Transverse colon (tissue), 4 donors: ENCODE results near the gene SPECC1. TPM values are rescaled to one million over a fixed set of nuclear protein-coding genes. Genes with fewer than 3 reads are reported as not detected.

Experiments
- DNase-seq: peaks from one replicate; pipeline ENCODE4 v3.0.0-alpha.2; 2019
- H3K27ac ChIP-seq, 4 donors: fragments of 200-600 bp; sonication (generic); 2 replicates each; pipeline ENCODE4 v1.5.1; 2016 to 2018; ENCODE audit warnings: inconsistent platforms in 4 of 4
- H3K27me3 ChIP-seq: fragments of 200-600 bp; sonication (generic); 2 replicates; pipeline ENCODE4 v1.5.1; 2017; ENCODE audit warnings: inconsistent platforms
- H3K36me3 ChIP-seq, 4 donors: fragments of 200-600 bp; sonication (generic); 2 replicates each; pipeline ENCODE4 v1.5.1; 2017 to 2019; ENCODE audit warnings: inconsistent platforms in 4 of 4
- H3K4me1 ChIP-seq, 4 donors: fragments of 200-600 bp; sonication (generic); 2 replicates each; pipeline ENCODE4 v1.5.1; 2017 to 2020; ENCODE audit warnings: inconsistent platforms in 4 of 4
- H3K4me3 ChIP-seq, 4 donors: fragments of 200-600 bp; sonication (generic); 1 replicate in 1 of 4; 2 replicates in 3 of 4; pipeline versions ENCODE4 v1.5.1 to v1.6.1; 2017 to 2019; ENCODE audit warnings: inconsistent platforms in 4 of 4
- H3K9me3 ChIP-seq, 2 donors: fragments of 200-600 bp; sonication (generic); 2 replicates each; pipeline ENCODE4 v1.5.1; 2017 to 2019; ENCODE audit warnings: inconsistent platforms in 2 of 2
- CTCF ChIP-seq, 5 experiments: fragments of 200-600 bp in 3 of 5; fragments of 450-650 bp in 2 of 5; sonication (generic) in 3 of 5; IDR thresholded peaks; 1 replicate in 2 of 5; 2 replicates in 3 of 5; pipeline ENCODE4 v1.5.1; 2016 to 2017; ENCODE audit warnings: antibody characterized with exemption in 5 of 5, inconsistent platforms in 3 of 5, mild to moderate bottlenecking in 2 of 5, moderate library complexity in 1 of 5
- EP300 ChIP-seq: sonication (generic); formaldehyde crosslinking; IDR thresholded peaks from one replicate; pipeline ENCODE4 v1.6.1; 2017; ENCODE audit warnings: antibody characterized with exemption, low read depth
- POLR2A ChIP-seq: fragments of 450-650 bp; IDR thresholded peaks from one replicate; pipeline ENCODE4 v1.6.1; 2016; ENCODE audit warnings: antibody characterized with exemption, mild to moderate bottlenecking, moderate library complexity
- POLR2AphosphoS5 ChIP-seq, 3 donors: sonication (generic); formaldehyde crosslinking; IDR thresholded peaks; one replicate each; pipeline ENCODE4 v1.6.1; 2016; ENCODE audit warnings: antibody characterized with exemption in 3 of 3
- WGBS, 2 donors: methylation state at CpG; one replicate each; pipeline ENCODE4 v1.1.5; 2018; ENCODE audit warnings: low coverage in 1 of 2; 5-methylcytosine and 5-hydroxymethylcytosine counted together
- in situ Hi-C, 4 donors: fragments of 200-750 bp; cut with MboI; loops; one replicate each; pipeline versions ENCODE4 v1.15.0 to v1.15.1; 2017; ENCODE audit warnings: low sequenced_read_pairs in 3 of 4, low pct_ligation_motif_present in 1 of 4, low pct_unique_long_range_greater_than_20kb in 1 of 4
- intact Hi-C: fragments of 100-400 bp; cut with DNase I; formaldehyde crosslinking; loops from one replicate; pipeline ENCODE4 v1.15.1; 2023; ENCODE audit warnings: low total_unique reads
- total RNA-seq, 4 donors: library from RNA; depleted of rRNA; stranded (reverse); fragments of >200 nt; gene quantifications; one replicate each; pipeline ENCODE4 v1.1.0, GENCODE V29; 2016

SPECC1 gene
- total RNA-seq, 4 donors from 2014 or later = 117 to 141 (median 125) TPM

DNA sequence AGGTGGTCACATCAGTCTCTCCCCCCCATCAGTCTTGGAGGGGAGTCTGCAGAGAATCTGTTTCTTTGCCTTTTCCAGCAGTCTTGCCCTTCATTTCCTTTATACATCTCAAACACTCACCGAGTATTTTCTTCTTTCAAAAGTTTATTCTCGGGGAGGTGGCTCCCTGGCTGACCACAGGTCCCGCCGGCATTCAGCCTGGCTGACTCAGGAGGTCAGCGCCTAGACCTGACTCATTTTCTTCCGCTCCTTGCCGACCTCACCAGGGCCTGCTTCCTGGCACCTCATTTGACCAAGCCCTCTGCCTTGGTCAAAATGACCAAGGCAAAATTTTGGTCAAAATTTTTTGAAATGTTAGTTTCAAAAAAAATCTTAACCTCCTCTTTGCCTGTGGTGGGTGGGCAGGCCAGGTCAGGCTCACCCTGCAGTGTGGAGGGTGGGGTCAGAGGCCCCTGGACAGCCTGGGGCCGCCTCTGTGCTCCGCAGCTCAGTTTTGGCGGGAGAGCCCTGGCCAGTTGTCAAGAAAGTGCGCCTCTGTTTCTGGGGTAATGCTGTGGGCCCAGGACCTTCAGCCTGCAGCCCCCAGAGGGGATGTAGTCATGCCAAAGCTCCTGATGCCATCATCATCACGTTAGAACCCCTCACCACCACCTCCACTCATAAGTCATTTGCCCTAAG is 165.6 kb downstream of the SPECC1 start:
- Histone ChIP-seq H3K36me3 (no peaks in the 10 kb centered on the region), H3K27me3 (no peaks in the 10 kb centered on the region), H3K27ac (no peak overlapping the region), H3K4me1 (peaks cover 0 to 8% (median 0%) of the 10 kb centered on the region in 4 donors), H3K4me3 (no peak overlapping the region), H3K9me3 (no peaks in the 10 kb centered on the region)
- in situ Hi-C loops = no loop called here
- intact Hi-C loops = no loop called here
- TF ChIP-seq POLR2A = no peak
- no peak for TF ChIP-seq EP300
- TF ChIP-seq CTCF (IDR thresholded peaks at IDR 0.05) = no peak
- TF ChIP-seq POLR2AphosphoS5 (IDR thresholded peaks at IDR 0.05) = no peak
- WGBS, 2 donors = 91 to 97% methylated on average over 5 to 12 of the region's 12 CpGs
- no peak for DNase-seq

DNA sequence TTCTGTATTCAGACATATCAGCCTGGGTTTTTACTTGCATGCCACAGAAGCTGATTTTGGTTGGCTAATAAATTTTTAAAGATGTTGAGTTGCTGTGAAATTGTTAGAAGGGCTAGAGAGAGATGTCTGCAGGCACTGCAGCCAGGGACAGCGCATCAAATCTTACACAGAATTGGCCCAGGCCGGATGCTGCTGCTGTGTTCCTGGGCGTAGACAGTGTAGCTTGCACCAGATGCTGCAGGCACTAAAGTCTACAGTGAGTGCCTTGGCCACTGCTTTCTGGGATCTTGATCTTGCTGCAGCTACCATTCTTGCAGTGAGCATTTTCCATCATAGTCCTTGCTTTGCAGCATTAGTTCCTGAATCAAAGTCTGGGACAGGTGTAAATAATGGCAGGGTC is 169.9 kb downstream of the SPECC1 start:
- intact Hi-C loops (no loop called here), in situ Hi-C loops (no loop called here)
- 96% methylated on average over 3 of the region's 3 CpGs; no CpG with 5 or more reads in 1 of the 2 donors for WGBS, 2 donors
- no peaks in the 10 kb centered on the region for H3K36me3 ChIP-seq
- H3K4me3 ChIP-seq = no peak overlapping the region
- no peak overlapping the region for H3K27ac ChIP-seq
- TF ChIP-seq POLR2AphosphoS5 (IDR thresholded peaks at IDR 0.05) = no peak
- TF ChIP-seq EP300 = no peak
- TF ChIP-seq POLR2A = no peak
- TF ChIP-seq CTCF (IDR thresholded peaks at IDR 0.05) = no peak
- no peaks in the 10 kb centered on the region for H3K4me1 ChIP-seq
- H3K9me3 ChIP-seq = no peaks in the 10 kb centered on the region
- no peak for DNase-seq
- no peaks in the 10 kb centered on the region for H3K27me3 ChIP-seq

DNA sequence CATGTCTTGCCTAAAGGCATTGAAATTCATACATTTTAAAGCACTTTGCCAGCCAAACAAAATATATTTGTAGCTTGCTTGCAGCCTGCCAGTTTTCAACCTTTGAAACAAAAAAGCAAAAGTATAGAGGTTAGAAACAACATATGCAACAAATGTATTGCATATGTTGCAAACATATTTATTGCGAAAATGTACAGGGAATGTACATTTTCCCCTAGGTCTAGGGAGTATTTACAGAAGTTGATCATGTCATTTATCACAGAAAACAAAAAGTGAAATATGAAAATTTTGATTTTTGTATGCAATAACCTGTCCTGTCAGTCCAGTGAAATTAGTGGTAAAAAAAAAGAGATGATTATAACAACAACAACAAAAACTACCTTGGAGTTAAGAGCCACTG is 171.5 kb downstream of the SPECC1 start:
- no peak for TF ChIP-seq POLR2AphosphoS5 (IDR thresholded peaks at IDR 0.05)
- TF ChIP-seq EP300 = no peak
- 91 to 92% methylated on average over 1 of the region's 1 CpG for WGBS, 2 donors
- H3K9me3 ChIP-seq = no peaks in the 10 kb centered on the region
- in situ Hi-C loops = no loop called here
- H3K4me1 ChIP-seq = no peaks in the 10 kb centered on the region
- no peak overlapping the region for H3K27ac ChIP-seq
- H3K27me3 ChIP-seq = no peaks in the 10 kb centered on the region
- no peaks in the 10 kb centered on the region for H3K36me3 ChIP-seq
- no peak for DNase-seq
- intact Hi-C loops = no loop called here
- H3K4me3 ChIP-seq = no peak overlapping the region

GRCh38 chr17:20184181-20184580 is 175.0 kb downstream of the SPECC1 start:
- intact Hi-C loops = no loop called here
- Histone ChIP-seq H3K27ac (no peak overlapping the region), H3K4me3 (no peak overlapping the region), H3K36me3 (no peaks in the 10 kb centered on the region), H3K27me3 (no peaks in the 10 kb centered on the region), H3K4me1 (peaks cover 1 to 10% (median 5%) of the 10 kb centered on the region in 4 donors), H3K9me3 (no peaks in the 10 kb centered on the region)
- in situ Hi-C loops = no loop called here
- WGBS, 2 donors = 63 to 68% methylated on average over 2 of the region's 2 CpGs
- no peak for DNase-seq
- TF ChIP-seq EP300 = no peak
- TF ChIP-seq POLR2AphosphoS5 (IDR thresholded peaks at IDR 0.05) = no peak

DNA sequence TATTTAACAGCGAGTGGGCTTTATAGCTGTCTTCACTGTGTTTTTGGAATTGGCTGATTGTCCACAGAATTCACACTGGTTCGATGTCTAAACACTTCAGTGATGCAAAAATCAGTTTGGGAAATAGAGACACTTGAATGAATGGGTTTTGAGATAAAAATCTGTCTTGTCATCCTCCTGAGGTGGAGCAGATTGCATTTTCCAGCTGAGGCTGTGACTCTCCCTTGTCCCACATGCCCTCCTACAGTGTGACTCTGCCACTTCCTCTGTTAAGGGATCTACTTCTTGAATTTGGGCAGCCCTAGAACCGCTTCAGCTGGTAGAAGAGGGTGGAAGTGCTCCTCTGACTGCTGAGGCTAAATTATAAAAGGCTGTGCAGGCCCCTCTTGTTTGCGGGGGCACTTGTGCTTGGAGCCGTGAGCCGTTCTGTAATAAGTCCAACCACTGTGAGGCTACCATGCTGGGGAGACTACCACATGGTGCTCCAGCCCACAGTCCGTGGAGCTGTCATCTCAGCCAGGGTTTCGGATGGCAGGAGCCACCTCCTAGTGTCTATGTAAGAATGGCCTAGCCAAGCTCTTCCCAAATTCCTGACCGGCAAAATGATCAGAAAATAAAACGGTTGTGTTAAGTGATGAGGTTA is 175.9 kb downstream of the SPECC1 start:
- no peaks in the 10 kb centered on the region for H3K36me3 ChIP-seq
- peaks cover 7 to 19% (median 11%) of the 10 kb centered on the region in 4 donors for H3K4me1 ChIP-seq
- TF ChIP-seq POLR2A (no peak), POLR2AphosphoS5 (IDR thresholded peaks at IDR 0.05) (no peak), CTCF (IDR thresholded peaks at IDR 0.05) (no peak), EP300 (no peak)
- no peaks in the 10 kb centered on the region for H3K27me3 ChIP-seq
- in situ Hi-C loops (no loop called here), intact Hi-C loops (no loop called here)
- no peak overlapping the region for H3K27ac ChIP-seq
- DNase-seq = no peak
- no peaks in the 10 kb centered on the region for H3K9me3 ChIP-seq
- WGBS, 2 donors = 89 to 91% methylated on average over 5 to 10 of the region's 10 CpGs
- H3K4me3 ChIP-seq = no peak overlapping the region
